ENCODE results near the gene TP53I3. TPM values are rescaled to one million over a fixed set of nuclear protein-coding genes. Genes with fewer than 3 reads are reported as not detected.

TP53I3 gene
- total RNA-seq, 1 donor from 2014 or later = 67.8 TPM

DNA sequence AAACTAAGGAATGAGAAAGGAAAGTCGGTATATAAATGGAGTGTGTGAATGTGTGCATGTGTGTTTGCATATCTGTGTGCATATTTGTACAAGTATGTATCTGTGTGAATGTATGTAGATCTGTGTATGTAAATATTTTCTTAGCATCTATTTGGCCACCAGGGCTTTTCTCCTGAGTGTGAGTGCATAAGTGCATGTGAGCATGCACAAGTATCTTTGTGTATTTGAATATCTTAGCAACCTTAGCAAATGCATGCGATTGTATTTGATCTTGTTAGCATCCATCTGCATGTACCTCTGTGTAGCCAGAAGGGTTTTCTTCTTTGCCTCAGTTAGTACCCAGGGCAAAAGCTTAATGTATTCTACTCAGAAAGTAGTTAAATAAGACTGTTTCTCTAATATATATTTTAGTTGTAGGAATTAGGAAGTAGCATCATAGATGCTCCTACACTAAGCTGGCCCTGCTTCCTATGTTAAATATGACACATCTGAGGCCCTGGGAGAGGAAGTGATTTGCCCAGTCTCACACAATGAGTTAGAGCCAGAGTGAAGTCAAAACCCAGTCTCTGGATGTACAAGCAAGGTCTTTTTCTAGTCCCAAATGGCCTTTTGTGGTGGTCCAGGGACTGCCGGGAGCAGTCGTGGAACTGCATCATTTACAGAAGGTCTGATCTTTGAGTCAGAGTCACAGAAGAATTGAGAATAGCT, 25.9 kb downstream of the TP53I3 start:
- Mint-ChIP-seq H3K27me3 (no peaks in the 10 kb centered on the region), H3K4me3 (ENCODE audit: low read depth) (no peak overlapping the region), H3K9me3 (ENCODE audit: low read depth) (no peaks in the 10 kb centered on the region), H3K4me1 (ENCODE audit: low read depth) (peaks cover 6% of the 10 kb centered on the region), H3K27ac (no peak overlapping the region), H3K36me3 (ENCODE audit: insufficient read depth) (no peaks in the 10 kb centered on the region)
- TF ChIP-seq, protein P1, sequence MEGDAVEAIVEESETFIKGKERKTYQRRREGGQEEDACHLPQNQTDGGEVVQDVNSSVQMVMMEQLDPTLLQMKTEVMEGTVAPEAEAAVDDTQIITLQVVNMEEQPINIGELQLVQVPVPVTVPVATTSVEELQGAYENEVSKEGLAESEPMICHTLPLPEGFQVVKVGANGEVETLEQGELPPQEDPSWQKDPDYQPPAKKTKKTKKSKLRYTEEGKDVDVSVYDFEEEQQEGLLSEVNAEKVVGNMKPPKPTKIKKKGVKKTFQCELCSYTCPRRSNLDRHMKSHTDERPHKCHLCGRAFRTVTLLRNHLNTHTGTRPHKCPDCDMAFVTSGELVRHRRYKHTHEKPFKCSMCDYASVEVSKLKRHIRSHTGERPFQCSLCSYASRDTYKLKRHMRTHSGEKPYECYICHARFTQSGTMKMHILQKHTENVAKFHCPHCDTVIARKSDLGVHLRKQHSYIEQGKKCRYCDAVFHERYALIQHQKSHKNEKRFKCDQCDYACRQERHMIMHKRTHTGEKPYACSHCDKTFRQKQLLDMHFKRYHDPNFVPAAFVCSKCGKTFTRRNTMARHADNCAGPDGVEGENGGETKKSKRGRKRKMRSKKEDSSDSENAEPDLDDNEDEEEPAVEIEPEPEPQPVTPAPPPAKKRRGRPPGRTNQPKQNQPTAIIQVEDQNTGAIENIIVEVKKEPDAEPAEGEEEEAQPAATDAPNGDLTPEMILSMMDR (IDR thresholded peaks at IDR 0.05; ENCODE audit: unreplicated experiment) = no peak
- DNase-seq (ENCODE audit: low spot score, unreplicated experiment) = no peak

DNA sequence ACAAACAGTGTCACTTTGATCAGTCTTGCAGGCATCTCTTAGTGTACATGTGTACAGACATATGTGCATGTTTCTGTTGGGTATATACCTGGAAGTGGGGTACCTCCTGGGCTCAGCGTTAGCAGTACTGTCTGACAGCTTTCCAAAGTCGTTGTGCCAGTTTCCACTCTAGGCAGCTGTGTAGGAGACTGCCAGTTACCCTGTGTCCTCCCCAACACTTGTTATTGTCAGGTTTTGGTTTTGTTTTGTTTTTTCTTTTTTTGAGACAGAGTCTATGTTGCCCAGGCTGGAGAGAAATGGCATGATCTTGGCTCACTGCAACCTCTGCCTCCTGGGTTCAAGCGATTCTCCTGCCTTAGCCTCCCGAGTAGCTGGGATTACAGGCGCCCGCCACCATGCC, 28.9 kb downstream of the TP53I3 start:
- Mint-ChIP-seq H3K9me3 (ENCODE audit: low read depth) (no peaks in the 10 kb centered on the region), H3K4me1 (ENCODE audit: low read depth) (peaks cover 6% of the 10 kb centered on the region), H3K36me3 (ENCODE audit: insufficient read depth) (no peaks in the 10 kb centered on the region), H3K4me3 (ENCODE audit: low read depth) (no peak overlapping the region), H3K27me3 (no peaks in the 10 kb centered on the region), H3K27ac (no peak overlapping the region)
- DNase-seq (ENCODE audit: low spot score, unreplicated experiment) = no peak
- TF ChIP-seq, protein P1 (IDR thresholded peaks at IDR 0.05; ENCODE audit: unreplicated experiment) = no peak

GRCh38 chr2:24054366-24055010, 30.1 kb downstream of the TP53I3 start:
- Mint-ChIP-seq H3K27ac (no peak overlapping the region), H3K27me3 (no peaks in the 10 kb centered on the region), H3K36me3 (ENCODE audit: insufficient read depth) (no peaks in the 10 kb centered on the region), H3K4me3 (ENCODE audit: low read depth) (no peak overlapping the region), H3K9me3 (ENCODE audit: low read depth) (no peaks in the 10 kb centered on the region), H3K4me1 (ENCODE audit: low read depth) (peaks cover 6% of the 10 kb centered on the region)
- DNase-seq (ENCODE audit: low spot score, unreplicated experiment) = no peak
- TF ChIP-seq, protein P1 (IDR thresholded peaks at IDR 0.05; ENCODE audit: unreplicated experiment) = no peak

GRCh38 chr2:24052951-24053350, 31.7 kb downstream of the TP53I3 start:
- peaks cover 6% of the 10 kb centered on the region for H3K4me1 Mint-ChIP-seq (ENCODE audit: low read depth)
- no peak overlapping the region for H3K4me3 Mint-ChIP-seq (ENCODE audit: low read depth)
- no peaks in the 10 kb centered on the region for H3K9me3 Mint-ChIP-seq (ENCODE audit: low read depth)
- TF ChIP-seq, protein P1 (IDR thresholded peaks at IDR 0.05; ENCODE audit: unreplicated experiment) = no peak
- DNase-seq (ENCODE audit: low spot score, unreplicated experiment) = no peak
- H3K36me3 Mint-ChIP-seq (ENCODE audit: insufficient read depth) = no peaks in the 10 kb centered on the region
- no peaks in the 10 kb centered on the region for H3K27me3 Mint-ChIP-seq
- no peak overlapping the region for H3K27ac Mint-ChIP-seq

GRCh38 chr2:24051833-24052232, 32.8 kb downstream of the TP53I3 start:
- H3K27ac Mint-ChIP-seq = no peak overlapping the region
- H3K36me3 Mint-ChIP-seq (ENCODE audit: insufficient read depth) = no peaks in the 10 kb centered on the region
- H3K9me3 Mint-ChIP-seq (ENCODE audit: low read depth) = no peaks in the 10 kb centered on the region
- H3K4me3 Mint-ChIP-seq (ENCODE audit: low read depth) = no peak overlapping the region
- no peaks in the 10 kb centered on the region for H3K27me3 Mint-ChIP-seq
- no peak for DNase-seq (ENCODE audit: low spot score, unreplicated experiment)
- H3K4me1 Mint-ChIP-seq (ENCODE audit: low read depth) = peaks cover 14% of the 10 kb centered on the region
- TF ChIP-seq, protein P1 (IDR thresholded peaks at IDR 0.05; ENCODE audit: unreplicated experiment) = no peak
